GM18909 (cell line): ENCODE data around the gene TRPC3.

Experiments used
- ATAC-seq: cut with Tn5 transposase; IDR thresholded peaks from one replicate; pipeline ENCODE4 v1.9.1; 2021; ENCODE audit warnings: mild to moderate bottlenecking; ENCODE audit not compliant: unreplicated experiment, poor library complexity

The TRPC3 gene

GRCh38 chr4:121951521-121952110, at the start of gene TRPC3:
Gene TRPC3, minus strand, starts transcription at chr4:121952060. Its CDS starts 380 bp downstream, at chr4:121951680.
- peak; percentile 42 for ATAC-seq

- ATAC-seq = no peak
Measured at GRCh38 chr4:122000849-122001248, 49.0 kb upstream of the TRPC3 start.

DNA sequence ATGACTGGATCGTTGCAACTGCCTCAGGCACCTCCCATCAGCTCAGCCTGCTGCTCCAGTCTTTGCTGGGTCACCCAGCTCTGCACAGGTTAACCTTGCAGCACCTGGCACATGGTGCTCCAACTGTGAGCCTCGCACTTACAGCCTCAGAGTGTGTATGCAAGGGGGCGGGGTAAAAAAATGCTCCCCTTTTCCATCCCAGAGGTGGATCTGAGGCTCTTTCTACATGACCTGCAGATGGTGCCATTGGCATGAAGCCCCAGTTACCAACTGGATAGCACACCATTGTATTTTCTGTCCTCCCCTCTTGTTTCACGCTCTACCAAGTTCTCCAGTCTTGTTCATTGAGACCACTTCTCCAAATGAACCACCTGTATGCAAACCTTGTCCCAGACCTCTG, 46.2 kb upstream of the TRPC3 start:
- no peak for ATAC-seq

DNA sequence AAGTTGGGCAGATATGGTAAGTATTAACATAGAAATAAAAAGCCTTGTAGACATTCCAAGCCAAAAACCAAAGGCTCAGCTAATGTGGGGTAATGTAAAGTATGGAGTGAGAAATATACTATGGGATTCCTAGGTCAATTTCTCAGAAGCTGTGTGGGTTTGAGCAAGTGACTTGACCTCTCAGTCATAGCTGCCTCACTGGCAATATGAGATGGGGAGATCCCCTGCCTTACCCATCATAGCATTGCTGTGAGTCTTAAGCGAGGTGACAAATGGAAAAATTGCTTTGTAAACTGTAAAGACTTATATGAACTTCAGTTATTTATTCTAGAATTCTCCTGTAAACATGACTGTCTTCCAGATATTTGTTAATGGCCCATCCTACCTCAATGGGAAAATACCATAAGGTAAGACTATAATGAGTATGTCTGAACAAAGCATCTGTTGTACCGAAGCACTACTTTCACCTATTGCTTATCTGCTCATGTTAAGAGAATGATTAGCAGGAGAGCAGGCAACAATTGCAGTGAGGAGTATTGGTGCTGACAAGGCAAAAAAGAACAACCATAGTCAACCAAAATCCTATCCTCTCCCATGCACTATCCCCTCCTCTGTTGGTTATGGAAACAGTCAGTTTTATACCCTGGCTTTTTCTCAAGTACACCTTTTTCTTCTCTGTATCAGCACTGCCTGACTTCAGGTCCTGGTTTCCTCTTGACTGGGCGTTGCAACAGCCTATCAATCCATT, 44.1 kb upstream of the TRPC3 start:
- ATAC-seq = no peak

DNA sequence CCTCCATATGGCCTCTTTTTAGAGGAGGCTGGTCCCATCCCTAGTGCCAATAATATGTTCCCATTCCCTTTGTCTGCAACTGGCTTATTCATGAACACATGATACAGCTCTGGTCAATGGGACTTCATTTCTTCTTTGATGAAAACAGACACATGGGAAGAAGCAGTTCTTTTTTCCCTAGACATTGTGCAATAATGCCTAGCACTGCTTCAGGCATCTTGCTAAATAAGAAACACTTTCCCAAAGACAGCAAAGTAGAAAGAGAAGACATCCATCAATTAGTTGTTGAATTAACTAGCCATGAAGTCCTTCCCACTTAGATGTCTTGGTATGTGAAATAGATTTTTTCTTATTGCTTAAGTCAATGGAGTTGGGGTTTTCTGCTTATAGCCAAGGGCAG, 40.1 kb upstream of the TRPC3 start:
- no peak for ATAC-seq

GRCh38 chr4:121990489-121990888, 38.6 kb upstream of the TRPC3 start:
- no peak for ATAC-seq

DNA sequence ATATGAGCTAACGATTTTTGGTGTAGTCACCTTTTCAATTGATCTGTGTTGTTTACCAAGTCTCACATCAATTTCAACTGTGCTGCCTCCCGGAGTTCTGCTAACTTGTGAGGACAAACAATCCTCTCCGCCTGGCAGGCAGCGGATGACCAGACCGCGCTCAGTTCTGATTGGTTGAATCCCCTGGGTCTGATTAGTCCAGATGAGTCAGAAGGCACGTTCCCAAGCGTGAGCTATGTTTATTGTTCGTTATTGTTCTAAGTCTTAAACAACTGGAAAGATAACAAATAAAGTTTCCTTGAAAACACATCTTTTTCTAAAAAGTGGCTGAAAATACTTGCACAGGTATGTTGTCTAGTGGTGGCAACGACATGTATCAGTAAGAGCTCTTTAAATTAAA, 37.9 kb upstream of the TRPC3 start:
- ATAC-seq = no peak

DNA sequence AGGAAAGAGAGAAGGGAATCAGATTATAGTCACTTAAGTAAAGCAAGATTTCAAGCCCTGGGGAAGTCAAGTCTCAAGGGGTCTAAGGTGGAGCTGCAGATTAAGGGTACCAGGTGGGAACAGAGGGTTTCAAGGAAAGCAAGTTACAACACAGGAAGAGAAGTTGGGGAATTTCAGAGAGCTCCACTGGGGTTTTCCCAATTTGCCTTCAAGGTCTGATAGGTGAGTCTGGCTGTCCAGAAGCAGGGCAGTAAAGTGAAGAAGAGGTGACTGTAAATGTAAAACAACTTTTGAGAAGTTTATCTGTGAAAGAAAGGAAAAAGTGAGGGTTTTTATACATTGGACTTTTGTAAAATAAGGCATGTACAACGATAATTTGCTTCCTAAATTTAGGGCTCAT, 37.1 kb upstream of the TRPC3 start:
- no peak for ATAC-seq

DNA sequence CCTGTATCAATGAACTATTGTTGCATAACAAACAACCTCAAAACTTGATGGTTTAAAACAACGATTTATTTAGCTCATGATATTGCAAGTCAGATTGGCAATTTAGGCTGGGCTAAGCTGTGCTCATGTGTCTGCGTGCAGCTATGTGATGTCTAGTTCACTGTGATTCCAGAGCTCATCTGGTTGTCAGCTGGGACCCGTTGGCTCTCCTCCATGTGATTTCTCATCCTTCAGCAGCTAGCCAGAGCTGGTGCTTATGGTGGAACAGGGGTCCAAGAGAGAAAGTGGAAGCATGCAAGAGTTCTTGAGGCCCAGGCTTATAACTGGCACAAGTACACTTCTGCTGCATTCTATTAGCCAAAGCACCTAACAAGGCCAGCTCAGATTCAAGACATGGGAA, 28.8 kb upstream of the TRPC3 start:
- ATAC-seq = no peak

GRCh38 chr4:121978172-121978516, 26.3 kb upstream of the TRPC3 start:
- peak; percentile 58 for ATAC-seq

DNA sequence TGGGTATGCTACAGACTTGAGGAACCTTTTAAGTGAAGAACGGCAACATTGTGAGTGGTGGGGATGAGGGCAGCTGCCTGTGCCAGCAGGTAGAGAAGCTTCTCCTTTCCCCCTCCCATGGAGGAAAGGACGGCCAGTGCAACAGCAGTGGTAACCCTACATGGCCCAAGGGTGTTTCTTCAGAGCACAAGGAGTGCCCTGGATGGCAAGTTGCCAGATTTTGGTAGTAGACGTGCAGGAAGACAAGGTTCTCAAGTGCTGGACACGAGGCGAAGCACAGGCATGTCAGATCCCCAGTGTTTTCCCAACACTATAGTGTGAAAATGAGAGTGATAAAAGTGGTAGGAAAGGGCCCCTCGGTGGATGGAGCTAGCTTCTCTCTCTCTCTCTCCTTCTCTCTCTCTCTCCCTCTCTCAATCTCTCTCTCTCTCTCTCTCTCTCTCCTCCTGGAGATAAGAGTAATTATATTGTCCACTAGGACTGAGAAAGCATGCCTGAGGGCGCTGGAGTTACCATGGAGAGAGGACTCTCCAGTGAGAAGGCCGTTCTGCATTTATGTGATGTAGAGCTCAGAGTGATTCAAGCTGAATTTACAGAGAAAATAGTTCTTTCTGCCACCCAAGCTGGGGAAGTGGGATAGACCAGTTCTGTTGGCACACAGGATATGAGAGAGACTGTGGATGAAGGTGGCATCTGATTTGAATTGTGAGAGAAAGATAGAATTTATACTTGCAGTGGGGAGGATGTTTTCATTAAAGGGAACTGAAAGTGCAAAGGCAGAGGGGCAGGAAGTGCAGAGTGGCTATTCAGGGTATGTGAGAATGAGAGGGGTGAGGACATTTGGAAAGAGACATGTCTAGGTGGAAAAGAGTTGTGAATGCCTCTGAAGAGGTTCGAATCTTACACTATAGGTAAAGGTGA, 25.7 kb upstream of the TRPC3 start:
- peak; percentile 97 for ATAC-seq

GRCh38 chr4:121975784-121976183, 23.9 kb upstream of the TRPC3 start:
- no peak for ATAC-seq

GRCh38 chr4:121973816-121974215, 22.0 kb upstream of the TRPC3 start:
- ATAC-seq = no peak

- ATAC-seq = no peak
Measured at GRCh38 chr4:121968859-121969258, 17.0 kb upstream of the TRPC3 start.

- no peak for ATAC-seq
Measured at GRCh38 chr4:121964958-121965357, 13.1 kb upstream of the TRPC3 start.

- ATAC-seq = no peak
Measured at GRCh38 chr4:121960818-121961217, 9.0 kb upstream of the TRPC3 start.

DNA sequence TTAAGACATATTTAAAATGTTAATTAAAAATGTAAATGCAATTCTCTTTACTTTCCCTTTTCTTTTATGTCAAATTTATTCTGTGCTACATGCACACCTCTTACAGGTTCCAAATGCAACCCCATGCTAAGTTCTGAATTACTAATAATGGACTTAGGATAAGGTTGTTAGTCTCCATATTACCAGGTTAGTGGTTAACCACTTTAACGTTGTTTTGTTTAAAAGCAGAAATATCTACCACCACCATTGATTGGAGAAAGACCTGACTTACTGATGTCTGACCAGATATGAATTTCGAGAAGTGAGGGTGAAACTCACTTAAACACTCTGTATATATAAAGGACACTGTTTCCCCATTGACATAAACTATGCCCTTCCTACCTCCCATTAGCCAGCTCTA, 6.9 kb upstream of the TRPC3 start:
- no peak for ATAC-seq

DNA sequence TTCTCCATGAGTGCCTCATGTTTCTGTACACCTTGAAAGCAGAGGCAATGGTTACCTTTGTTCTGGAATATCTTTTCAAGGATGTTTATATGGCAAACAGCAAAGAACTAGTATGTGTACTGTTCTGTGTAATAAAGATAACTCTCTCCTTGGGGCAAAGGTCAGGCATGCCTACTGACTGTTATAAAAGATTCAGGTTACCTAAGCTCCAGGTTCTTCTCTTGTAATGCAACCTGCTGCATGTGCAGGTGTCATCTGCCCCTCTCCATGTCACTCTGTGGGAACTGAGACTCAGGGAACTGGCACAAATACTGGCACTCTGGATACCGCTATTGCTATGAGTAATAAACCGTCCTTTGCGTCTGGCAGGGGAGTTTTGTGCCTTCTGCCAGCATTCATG, 5.4 kb upstream of the TRPC3 start:
- ATAC-seq = no peak

- no peak for ATAC-seq
Measured at GRCh38 chr4:121953860-121954259, 2.0 kb upstream of the TRPC3 start.

GRCh38 chr4:121952290-121952689, 430 bp upstream of the TRPC3 start:
- no peak for ATAC-seq
